GM19455 (cell line): Measurements from ENCODE around the gene EXOC3L4.

Experiments used
- ATAC-seq: cut with Tn5 transposase; IDR thresholded peaks from one replicate; pipeline ENCODE4 v1.9.1; 2021; ENCODE audit not compliant: unreplicated experiment

EXOC3L4 gene

DNA sequence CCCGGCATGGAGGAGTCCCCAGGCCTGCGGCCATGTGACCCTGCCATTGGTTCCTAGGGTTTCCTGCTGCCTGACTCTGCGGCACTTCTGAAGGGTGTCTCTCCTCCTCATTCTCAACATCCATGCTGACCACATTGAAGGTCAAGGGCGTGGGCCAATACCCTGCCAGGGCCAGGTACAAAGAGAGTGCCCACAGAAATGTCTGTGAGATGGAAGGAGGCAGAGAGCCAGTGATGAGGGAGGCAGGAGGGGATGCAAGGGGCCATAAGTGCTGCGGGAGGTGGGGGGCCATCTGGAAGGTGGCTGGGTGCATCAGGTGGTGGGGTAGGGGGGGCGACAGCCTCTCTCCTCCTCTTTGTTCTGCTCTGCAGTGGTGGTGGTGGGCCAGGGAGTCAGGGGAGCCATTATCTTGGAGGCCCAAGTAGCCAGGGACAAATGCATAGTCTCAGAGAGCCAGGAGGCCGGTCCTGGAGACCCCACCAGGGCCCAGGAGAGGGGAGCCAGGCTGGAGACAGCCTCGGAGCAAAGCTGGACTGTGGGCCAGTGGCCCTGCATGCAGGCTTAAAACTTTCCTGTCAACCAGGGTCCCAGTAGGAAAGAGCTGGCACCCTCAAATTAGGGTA lies 24.2 kb upstream of the EXOC3L4 start:
- ATAC-seq = no peak

DNA sequence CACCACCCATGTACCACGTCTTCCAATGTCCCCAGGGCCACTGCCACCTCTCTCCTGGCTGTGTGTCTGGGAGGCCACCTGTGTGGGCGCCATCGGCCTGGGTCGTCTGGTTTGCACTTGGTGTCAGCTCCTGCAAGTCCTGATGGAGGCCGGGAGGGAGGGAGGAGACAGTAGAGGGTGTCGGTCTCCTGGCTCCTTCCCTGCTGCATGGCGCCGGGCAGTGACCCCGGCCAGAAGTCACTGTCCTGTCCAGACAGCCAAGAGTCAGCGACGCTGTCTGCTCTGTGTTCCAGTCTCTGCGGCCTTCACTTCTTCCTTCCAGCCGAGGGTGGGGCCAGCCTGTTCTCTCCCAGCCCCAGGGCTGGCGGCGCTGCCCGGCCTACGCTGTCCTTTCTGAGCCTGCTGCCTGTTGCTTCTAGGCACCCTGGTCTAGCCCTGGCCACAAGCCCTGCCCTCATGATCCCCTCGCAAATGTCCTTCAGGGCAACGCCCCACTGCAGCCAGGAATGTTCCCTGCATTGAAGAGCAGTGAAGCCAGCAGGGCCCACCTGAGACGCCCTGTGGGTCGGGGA lies 23.5 kb upstream of the EXOC3L4 start:
- no peak for ATAC-seq

DNA sequence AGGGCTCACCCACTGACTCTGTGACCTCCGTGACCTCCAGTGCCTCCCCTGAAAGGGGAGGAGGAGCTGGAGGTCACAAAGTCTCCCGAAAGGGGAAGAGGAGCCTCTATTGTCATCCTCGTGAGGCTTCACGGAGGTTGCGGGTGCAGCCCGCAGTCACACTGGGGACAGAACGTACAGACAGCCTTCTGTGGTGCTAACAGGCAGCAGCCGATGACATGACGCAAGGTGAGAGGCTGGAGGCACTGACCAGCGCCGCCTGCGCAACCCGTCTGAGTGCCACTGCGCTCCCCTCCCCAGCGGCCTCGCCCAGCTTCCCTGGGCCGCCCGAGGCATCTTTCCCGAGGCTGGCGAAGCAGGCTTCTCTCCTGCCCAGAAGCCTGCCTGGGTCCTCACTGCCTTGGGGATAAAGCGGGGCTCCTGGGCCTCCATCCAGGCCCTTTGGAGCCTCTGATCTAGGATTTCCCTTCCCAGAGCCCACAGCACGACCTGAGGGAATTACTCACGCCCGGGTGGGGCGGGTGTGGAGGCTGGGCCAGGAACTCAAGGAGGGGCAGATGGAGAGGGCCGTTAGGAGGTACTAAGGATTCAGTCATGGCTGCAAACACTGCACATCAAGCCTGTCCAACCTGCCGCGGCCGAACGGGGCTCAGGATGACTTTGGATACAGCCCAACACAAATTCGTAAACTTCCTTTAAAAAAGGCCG lies 22.8 kb upstream of the EXOC3L4 start:
- ATAC-seq = no peak

DNA sequence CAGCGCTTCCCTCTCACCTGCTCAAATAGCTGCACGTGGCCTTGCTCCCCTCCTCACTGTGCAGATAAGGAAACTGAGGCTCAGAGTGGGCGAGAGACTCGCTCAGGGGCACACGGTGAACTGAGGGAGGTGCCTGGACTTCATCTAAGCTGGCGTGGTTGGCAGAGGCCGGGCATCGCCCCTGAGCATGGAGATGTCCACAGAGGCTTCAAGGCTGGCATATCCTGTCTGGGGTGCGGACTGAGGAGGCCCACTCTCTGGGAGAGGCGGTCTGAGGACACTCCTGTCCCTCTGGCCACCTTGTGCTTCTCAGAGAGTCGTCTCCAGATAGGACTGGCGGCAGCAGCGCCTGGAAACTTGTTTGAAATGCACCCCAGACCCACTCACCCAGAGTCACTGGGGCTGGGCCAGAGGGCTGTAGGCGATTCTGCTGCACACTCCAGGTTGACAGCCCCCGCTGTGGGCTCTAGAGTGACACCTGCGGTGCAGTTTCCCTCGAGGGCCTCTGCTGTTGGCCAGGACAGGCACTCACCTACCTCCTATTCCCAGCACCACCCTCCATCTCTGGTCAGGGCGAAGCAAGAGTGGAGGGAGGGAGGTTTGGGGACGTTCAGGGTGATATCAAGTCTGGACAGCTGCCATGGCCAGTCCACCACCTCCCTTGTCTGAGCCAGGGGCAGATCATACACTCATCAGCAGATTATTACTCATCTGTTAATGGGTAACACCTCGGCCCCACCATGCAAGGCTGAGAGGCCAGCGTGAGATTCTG lies 21.7 kb upstream of the EXOC3L4 start:
- no peak for ATAC-seq

DNA sequence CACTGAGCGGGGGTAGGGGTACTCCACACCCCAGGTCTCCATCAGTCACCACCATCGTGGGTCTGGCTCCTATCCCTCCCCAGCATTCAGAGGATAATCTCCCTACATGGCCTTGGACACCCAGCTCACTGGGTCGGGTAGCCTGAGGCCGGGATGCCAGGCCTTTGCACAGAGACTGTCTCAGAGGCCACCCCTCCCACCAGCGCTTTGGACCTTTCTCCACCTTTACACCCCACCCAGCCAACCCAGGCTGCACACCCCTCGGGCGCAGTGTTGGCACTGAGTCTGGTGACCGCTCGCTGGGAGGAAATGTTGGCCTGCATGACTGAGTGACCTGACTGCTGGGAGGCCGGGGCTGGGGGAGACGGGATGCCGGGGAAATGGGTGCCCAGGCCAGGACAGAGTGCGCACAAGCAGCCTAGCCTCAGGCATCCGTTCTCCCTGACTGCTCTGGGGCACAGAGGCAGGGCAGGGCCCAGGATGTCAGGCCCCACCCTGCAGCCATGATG lies 21.1 kb upstream of the EXOC3L4 start:
- no peak for ATAC-seq

DNA sequence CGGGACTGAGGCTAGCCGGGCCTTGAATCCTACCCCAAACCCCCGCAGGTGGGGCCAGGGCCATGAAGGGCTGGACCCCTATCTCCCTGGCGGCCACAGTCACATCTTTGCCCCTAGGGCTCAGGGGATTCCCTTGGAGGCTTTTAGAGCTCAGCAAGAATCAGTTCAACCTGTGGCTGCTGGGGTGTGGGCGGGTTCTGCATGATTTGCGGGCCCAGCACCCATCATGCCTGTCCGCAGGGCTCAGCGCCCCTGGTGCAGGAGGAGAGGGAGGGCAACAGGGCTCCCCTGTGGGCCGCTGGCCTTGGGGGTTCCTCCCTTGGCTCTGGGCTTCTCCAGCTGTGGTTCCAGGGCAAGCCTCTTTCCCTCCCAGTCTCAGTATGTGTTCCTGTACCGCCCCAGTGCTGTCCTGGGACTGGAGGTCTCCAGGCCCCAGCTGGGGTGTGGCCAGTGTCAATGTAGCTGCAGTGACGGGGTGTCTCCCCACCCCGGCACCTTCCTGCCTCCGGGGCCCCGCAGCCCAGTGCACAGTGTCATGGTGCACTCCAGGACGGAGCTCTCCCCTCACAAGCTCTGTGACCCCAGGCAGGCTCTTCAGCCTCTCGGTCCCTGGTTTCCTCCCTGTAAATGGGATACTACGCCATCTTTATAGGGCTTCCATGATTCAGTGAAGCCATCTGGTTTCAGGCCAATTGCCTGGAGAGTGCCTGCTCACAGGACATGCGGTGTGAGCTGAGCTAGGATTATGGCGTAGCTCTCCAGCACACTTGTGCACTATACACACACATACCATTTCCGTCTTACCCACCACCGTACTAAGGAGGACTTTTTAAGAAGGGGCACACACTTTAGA lies 20.4 kb upstream of the EXOC3L4 start:
- no peak for ATAC-seq

DNA sequence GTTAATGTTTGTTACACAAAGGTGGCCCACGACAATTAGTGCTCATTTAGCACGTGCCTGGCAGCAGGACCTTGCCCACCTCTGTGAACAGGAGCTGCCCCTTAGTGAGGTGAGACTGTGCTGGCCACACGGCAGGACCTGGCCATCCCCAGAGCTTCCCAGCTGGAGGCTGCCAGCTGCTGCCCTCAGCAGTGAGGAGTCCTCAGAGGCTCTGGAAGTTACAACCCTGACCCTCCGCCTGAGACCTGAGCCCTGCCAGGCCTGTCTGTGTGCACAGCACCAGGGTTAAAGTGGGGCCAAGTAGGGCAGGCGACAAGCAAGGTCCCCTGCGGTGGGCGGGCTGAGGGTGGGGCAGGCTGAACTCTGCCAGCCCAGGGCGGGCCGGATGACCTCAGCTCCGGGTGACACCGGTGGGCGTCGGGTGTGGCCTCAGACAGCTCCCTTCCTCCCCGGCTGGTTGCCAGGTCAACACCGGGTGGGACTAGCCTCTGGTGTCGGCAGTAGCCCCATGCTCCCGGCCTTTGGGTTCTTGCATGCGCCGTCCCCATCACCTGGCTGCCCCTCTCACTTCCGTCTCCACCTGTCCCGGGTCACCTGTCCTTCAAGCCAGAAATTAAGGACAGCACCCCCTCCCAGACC lies 19.7 kb upstream of the EXOC3L4 start:
- no peak for ATAC-seq

DNA sequence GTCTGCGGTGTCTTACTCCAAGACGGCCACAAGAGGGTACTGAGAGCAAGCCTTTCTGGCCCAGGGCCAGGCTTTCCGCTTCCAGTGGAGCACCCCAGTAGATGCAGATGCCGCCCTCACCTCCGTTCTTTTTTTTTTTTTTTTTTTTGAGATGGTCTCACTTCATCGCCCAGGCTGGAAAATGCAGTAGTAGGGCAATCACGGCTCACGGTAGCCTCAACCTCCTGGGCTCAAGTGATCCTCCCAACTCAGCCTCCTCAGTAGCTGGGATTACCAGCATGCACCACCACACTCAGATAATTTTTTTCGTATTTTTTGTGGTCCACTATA lies 16.1 kb upstream of the EXOC3L4 start:
- peak; percentile 55 for ATAC-seq

DNA sequence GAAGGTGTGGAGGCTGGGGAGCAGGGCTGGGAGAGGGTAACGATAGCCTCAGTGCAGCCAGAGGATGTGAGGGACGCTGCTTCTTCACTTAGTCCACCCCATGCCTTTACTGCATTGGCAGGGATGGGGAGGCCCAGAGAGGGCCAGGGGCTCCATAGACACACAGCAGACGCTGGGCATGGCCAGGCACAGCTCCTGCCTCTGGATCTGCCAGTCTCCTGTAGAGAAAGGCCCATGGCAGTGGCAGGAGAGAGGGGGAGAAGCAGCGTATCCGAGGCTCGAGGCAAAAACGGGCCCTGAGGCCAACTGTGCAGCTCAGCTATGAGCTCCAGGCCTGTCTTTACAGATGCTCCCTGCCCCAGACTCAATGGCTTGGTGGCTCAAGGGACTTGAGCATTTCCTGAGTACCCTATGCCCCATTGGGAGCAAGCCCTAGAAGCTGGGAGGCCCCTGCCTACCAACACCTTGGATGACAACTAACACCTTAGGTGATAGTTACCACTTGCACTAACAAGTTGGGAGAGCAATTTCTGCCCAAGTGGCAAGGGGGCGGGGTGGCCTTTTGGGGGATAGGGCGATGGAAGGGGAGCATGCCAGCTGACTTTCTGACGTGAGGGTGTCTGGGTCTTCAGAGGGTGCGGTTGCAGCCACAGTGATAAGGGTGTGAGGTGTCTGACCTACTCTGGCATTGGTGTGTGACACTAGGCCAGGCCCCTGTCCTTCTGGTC lies 15.5 kb upstream of the EXOC3L4 start:
- no peak for ATAC-seq

DNA sequence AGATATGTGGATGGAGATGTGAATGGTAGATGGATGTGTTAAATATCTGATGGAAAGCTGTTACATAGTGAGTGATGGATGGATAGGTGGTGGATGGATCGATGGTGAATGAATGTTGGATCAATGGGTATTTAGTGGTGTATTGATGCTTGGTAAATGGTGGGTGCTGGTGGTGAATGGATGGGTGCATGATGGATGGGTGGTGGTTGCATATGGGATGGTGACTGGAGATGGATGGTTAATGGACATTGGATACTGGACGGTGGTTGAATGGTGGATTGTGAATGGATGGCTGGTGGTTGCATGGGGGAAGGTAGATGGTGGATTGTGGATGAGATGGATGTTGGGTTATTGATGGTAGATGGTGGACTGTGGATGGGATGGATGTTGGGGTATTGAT lies 12.6 kb upstream of the EXOC3L4 start:
- ATAC-seq = no peak

DNA sequence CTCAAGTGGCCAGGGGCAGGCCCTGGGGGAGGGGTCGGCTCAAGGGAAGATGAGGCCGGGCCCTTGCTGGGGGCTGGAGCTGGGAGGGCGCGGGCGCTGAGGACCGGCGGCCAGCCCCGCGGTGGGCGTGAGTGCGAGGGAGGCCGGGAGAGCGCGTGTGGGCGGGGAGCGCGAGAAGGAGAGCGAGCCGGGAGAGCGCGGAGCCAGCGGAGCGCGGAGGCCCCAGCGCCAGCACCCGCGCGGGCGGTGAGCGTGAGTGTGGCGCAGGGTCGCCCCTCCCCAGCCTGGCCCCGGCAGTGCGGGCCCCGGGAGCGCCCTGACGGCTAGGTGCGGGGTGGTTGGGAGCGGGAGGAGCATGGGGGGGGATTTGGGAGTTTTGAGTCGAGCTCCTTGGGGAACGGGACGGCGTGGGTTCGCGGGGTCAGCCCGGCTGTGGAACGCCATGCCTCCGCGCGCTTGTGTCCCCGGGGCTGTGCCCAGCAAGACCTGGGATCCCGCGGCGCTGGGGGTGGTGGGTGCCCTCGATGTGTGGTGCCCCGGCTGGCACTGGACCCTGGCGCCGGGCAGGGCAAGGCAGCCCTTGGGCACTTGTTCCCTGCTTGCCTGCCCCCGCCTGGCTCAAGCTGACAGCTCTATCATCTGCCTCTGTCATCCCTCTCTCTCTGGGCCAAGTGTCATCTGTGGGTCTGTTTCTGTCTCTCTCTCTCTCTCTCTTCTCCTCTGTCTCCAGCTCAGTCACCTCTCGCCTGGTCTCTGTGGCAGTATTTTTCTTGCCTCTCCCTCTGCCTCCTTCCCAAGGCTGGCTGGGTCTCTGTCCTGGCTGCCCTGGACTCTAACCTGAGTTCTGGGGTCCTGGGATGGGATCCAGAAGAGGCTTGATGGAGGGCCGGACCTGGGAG lies 10.3 kb upstream of the EXOC3L4 start, which contains the start of gene LBHD2:
TSS of gene LBHD2 (plus strand) at position 190 of the 899 bp plus-strand sequence. CDS start 1,803 bp downstream, outside the sequence.
- ATAC-seq = no peak

DNA sequence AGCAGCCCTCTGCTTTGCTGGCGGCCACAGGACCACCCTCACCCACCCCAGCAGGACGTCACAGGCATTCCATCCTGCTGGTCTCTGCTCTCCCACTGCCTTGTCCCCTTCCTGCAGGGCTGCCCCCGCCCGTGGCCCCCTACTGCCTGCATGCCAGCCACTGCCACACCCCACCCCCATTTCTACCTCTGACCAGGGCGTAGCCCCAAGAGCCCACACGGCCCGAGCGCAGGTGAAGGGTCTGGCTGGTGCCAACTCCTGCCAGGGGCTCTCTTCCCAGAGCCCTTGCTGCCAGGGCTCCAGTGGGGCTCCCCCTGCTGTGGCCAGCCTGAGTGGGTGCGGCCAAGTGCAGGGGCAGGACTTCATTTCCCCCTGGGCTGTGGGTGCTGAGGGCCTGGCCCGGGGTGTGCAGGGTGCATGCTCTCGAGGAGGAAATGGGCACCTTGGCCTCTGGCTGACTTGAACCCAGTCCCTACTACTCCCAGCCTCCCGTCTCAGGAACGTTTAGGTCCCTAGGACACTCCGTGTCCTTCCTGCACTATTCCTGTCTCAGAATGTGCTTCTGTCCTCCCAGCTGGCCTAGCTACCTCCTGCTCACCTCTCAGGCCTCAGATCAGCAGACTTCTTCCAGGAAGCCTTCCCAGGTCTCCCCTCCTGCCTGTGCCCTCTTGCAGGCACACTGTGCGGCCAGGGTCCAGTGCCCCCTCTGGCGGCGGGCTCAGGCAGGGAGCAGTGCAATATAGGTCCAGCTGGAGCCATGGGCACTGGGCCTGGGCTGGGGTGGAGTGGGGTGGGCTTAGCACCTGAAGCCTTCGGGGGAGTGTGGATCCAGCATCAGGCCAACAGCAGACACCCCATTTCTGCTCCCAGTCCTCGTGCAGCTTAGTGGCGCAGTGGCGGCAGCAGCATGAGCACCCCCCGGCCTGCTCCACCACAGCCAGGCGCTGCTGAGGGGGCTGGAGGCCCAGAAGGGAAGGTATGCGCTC lies 9.1 kb upstream of the EXOC3L4 start:
- ATAC-seq = no peak

DNA sequence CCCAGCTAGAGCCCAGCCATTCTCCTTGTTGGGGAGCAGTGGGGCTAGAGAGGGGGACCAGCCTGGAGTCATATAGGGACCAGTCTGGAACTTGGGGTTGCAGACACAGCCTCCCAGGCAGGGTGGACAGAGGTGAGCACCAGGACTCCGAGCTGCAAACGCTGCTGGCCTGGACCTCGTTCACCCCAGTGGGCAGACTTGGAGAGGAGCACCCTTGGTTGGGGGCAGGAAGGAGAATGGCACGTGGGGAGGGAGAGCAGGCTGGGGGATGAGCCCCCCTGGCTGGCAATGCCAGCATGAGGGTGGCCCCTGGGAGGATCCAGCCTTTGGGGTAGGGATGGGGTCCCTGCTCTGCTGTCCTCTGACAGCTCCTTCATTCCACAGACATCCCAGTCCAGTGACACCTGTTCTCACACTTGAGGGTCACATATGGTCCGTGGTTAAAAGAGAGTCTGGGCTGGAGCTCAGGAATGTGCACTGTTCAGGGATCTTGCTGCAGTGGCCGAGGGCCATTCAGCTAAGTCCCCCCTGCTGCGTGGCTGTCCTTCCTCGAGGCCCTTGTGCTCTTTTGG lies 7.7 kb upstream of the EXOC3L4 start:
- ATAC-seq = no peak

DNA sequence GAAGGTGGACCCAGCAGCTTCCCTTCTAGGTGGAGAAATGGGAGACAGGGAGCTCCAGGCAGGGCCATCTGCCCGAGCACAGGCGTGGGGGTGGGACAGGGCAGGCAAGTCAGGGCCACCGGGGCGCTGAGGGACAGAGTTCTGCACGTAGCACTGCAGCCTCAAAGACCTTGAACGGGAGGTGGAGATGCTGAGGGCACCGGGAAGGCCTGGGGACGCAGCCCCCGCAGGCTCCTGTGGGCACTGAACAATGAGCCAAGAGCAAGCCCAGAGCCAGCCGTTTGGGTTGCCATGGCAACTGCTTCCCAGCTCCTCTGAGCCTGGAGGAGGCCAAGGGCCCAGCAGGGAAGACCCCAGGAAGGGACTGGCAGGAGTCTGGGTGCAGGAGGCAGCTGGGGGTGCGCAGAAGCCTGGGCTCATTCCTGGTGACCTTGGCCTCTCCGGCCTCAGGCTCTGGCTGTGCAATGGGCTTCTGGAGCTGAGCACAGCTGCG lies 7.1 kb upstream of the EXOC3L4 start:
- ATAC-seq = no peak

DNA sequence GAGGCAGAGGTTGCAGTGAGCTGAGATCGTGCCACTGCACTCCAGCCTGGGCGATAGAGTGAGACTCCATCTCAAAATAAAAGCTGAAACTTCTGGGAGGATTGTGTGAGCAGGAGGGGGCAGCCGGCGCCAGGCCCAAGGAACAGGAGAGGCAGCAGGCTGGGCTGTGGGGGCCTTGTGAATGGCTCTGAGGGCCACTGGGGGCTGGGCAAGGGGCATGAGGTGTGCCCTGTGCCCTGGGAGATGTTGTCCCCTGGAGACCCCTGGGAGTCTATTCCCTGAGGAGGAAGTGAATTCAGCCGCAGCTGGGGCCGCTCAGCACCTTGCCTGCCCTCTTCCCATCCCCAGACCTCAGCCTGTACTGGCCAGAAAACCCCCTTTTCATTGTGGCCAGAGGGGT lies 5.6 kb upstream of the EXOC3L4 start:
- no peak for ATAC-seq

DNA sequence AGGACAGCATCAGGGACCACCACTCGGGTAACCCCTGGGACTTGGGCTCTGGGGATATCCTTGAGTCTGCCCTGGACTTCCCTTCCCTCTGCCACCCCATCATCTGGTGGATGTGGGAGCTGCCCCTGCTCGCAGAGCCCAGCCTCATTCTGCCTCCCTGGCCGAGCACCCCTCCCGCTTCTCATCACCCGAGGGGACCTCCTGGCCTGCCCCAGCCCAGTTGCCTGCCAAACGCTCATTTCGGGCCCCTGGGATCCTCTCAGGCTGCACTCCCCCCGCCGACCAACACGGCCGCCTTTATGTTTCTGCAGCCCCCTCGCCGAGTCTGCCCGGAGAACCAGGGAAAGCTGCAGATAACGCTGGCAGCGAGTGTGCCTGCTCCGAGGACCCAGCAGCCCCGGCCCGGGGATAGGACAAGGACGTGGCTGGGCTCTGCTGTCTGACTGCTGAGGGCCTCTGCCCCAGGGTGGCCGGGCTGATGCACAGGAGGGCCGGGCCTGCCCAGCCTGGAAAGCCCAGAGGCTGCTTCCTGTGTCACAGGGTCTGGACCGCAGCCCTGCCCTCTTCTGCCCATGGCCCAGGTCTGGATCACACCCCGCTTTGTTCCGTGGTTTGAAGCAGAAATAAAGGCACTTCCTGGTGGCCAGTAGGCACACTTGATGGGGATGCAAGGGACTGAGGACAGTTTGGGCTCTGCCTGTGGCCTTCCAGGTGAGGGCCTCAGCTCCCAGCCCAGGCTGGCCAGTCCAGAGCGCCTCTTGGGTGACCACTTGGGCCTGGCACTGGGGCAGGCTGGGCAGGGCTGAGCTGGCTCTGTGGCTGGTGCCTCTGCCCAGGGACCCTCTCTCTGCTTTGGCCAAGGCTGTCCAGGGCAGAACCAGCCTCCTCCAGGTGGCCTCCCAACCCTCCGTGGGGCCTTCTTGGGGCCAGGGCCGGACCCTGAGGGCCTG lies 4.9 kb upstream of the EXOC3L4 start:
- ATAC-seq = no peak
